Measurements from ENCODE around the gene EFCAB8. TPM values are rescaled to one million over a fixed set of nuclear protein-coding genes. Genes with fewer than 3 reads are reported as not detected.

The EFCAB8 gene
- total RNA-seq, 1 experiment from 2014 or later, result not detected

- CTCF ChIA-PET, result no interaction called here
- H3K27me3 ChIP-seq (ENCODE audit: low read length), result peaks cover 23% of the 10 kb centered on the region; the same call in 1 of the 2 replicates
- no peak for ATAC-seq
These were observed 59.6 kb downstream of the EFCAB8 start for GRCh38 chr20:32918296-32918695.

GRCh38 chr20:32918751-32919150 lies 60.0 kb downstream of the EFCAB8 start:
- TF ChIP-seq EZH2phosphoT487 (IDR thresholded peaks at IDR 0.05; ENCODE audit: borderline replicate concordance, low read length) (no peak), EZH2 (IDR thresholded peaks at IDR 0.05; ENCODE audit: low read length, unreplicated experiment) (no peak), CTCF (conservative IDR thresholded peaks at IDR 0.05; ENCODE audit: low read depth, low read length) (no peak)
- no peaks in the 10 kb centered on the region for H3K79me2 ChIP-seq (ENCODE audit: low read length)
- H3K9me3 ChIP-seq (ENCODE audit: low read length), result 0 out of 2 replicates have a peak, but pooled peaks cover 5% of the 10 kb centered on the region
- H3K9me2 ChIP-seq (replicated peaks; ENCODE audit: low read length), result no peaks in the 10 kb centered on the region
- DNase-seq (no peak), ATAC-seq (no peak)
- H3K36me3 ChIP-seq (ENCODE audit: low read depth, low read length), result no peaks in the 10 kb centered on the region
- H3K4me3 ChIP-seq (ENCODE audit: low read length), result no peak overlapping the region
- POLR2A ChIA-PET (ENCODE audit: unreplicated experiment), result no interaction called here
- no peak overlapping the region for H3K4me2 ChIP-seq (ENCODE audit: low read length)
- CTCF ChIA-PET, result no interaction called here
- H3F3A ChIP-seq (ENCODE audit: low read length, unreplicated experiment), result no peaks in the 10 kb centered on the region
- no TSS peak for BruUV-seq (replicated peaks)
- no peaks in the 10 kb centered on the region for H3K4me1 ChIP-seq (ENCODE audit: insufficient read depth, low read length)
- no peak overlapping the region for H3K27ac ChIP-seq (ENCODE audit: low read length)
- peaks cover 23% of the 10 kb centered on the region; the same call in 1 of the 2 replicates for H3K27me3 ChIP-seq (ENCODE audit: low read length)
- H3K9ac ChIP-seq (ENCODE audit: low read length), result no peak overlapping the region
- intact Hi-C loops (cut with micrococcal nuclease), result no loop called here
- no peaks in the 10 kb centered on the region for H4K20me1 ChIP-seq (ENCODE audit: low read length)
- no peak overlapping the region for H2AFZ ChIP-seq (ENCODE audit: low read length)

More at GRCh38 chr20:32918296-32918695, 59.6 kb downstream of the EFCAB8 start:
- Histone ChIP-seq H3K27ac (ENCODE audit: low read length) (no peak overlapping the region), H4K20me1 (ENCODE audit: low read length) (no peaks in the 10 kb centered on the region), H3K9me3 (ENCODE audit: low read length) (0 out of 2 replicates have a peak, but pooled peaks cover 5% of the 10 kb centered on the region), H2AFZ (ENCODE audit: low read length) (no peak overlapping the region), H3K4me1 (ENCODE audit: insufficient read depth, low read length) (no peaks in the 10 kb centered on the region), H3K9ac (ENCODE audit: low read length) (no peak overlapping the region), H3K9me2 (replicated peaks; ENCODE audit: low read length) (no peaks in the 10 kb centered on the region), H3K79me2 (ENCODE audit: low read length) (no peaks in the 10 kb centered on the region), H3K4me3 (ENCODE audit: low read length) (no peak overlapping the region), H3K36me3 (ENCODE audit: low read depth, low read length) (no peaks in the 10 kb centered on the region), H3K4me2 (ENCODE audit: low read length) (no peak overlapping the region), H3F3A (ENCODE audit: low read length, unreplicated experiment) (no peaks in the 10 kb centered on the region)
- BruUV-seq (replicated peaks), result no TSS peak
- TF ChIP-seq CTCF (conservative IDR thresholded peaks at IDR 0.05; ENCODE audit: low read depth, low read length) (no peak), EZH2phosphoT487 (IDR thresholded peaks at IDR 0.05; ENCODE audit: borderline replicate concordance, low read length) (no peak), EZH2 (IDR thresholded peaks at IDR 0.05; ENCODE audit: low read length, unreplicated experiment) (no peak)
- no peak for DNase-seq
- POLR2A ChIA-PET (ENCODE audit: unreplicated experiment), result no interaction called here
- intact Hi-C loops (cut with micrococcal nuclease), result no loop called here

GRCh38 chr20:32920066-32920465 lies 61.3 kb downstream of the EFCAB8 start:
- intact Hi-C loops (cut with micrococcal nuclease), result no loop called here
- BruUV-seq (replicated peaks), result no TSS peak

More at GRCh38 chr20:32920066-32920465, 61.3 kb downstream of the EFCAB8 start:
- DNase-seq (no peak), ATAC-seq (no peak)
- Histone ChIP-seq H3K4me1 (ENCODE audit: insufficient read depth, low read length) (no peaks in the 10 kb centered on the region), H3K9ac (ENCODE audit: low read length) (no peak overlapping the region), H3K27ac (ENCODE audit: low read length) (no peak overlapping the region), H3K27me3 (ENCODE audit: low read length) (peaks cover 23% of the 10 kb centered on the region; the same call in 1 of the 2 replicates), H4K20me1 (ENCODE audit: low read length) (no peaks in the 10 kb centered on the region), H3K36me3 (ENCODE audit: low read depth, low read length) (no peaks in the 10 kb centered on the region), H3K79me2 (ENCODE audit: low read length) (no peaks in the 10 kb centered on the region), H3K4me2 (ENCODE audit: low read length) (no peak overlapping the region), H3K9me2 (replicated peaks; ENCODE audit: low read length) (no peaks in the 10 kb centered on the region), H3K9me3 (ENCODE audit: low read length) (0 out of 2 replicates have a peak, but pooled peaks cover 4% of the 10 kb centered on the region), H3K4me3 (ENCODE audit: low read length) (no peak overlapping the region), H2AFZ (ENCODE audit: low read length) (no peak overlapping the region), H3F3A (ENCODE audit: low read length, unreplicated experiment) (no peaks in the 10 kb centered on the region)
- CTCF ChIA-PET, result no interaction called here
- TF ChIP-seq EZH2 (IDR thresholded peaks at IDR 0.05; ENCODE audit: low read length, unreplicated experiment) (no peak), CTCF (conservative IDR thresholded peaks at IDR 0.05; ENCODE audit: low read depth, low read length) (no peak), EZH2phosphoT487 (IDR thresholded peaks at IDR 0.05; ENCODE audit: borderline replicate concordance, low read length) (no peak)
- POLR2A ChIA-PET (ENCODE audit: unreplicated experiment), result no interaction called here
